Measurements from ENCODE around the gene SLC9A2. TPM values are rescaled to one million over a fixed set of nuclear protein-coding genes. Genes with fewer than 3 reads are reported as not detected.

The SLC9A2 gene
- total RNA-seq, 2 experiments from 2014 or later, result 0.04 to 0.07 TPM

GRCh38 chr2:102707796-102708695, 88.7 kb downstream of the SLC9A2 start:
- no peak for ATAC-seq
- Mint-ChIP-seq H3K36me3 (ENCODE audit: low read depth) (no peaks in the 10 kb centered on the region), H3K27me3 (peaks cover 4% of the 10 kb centered on the region)

DNA sequence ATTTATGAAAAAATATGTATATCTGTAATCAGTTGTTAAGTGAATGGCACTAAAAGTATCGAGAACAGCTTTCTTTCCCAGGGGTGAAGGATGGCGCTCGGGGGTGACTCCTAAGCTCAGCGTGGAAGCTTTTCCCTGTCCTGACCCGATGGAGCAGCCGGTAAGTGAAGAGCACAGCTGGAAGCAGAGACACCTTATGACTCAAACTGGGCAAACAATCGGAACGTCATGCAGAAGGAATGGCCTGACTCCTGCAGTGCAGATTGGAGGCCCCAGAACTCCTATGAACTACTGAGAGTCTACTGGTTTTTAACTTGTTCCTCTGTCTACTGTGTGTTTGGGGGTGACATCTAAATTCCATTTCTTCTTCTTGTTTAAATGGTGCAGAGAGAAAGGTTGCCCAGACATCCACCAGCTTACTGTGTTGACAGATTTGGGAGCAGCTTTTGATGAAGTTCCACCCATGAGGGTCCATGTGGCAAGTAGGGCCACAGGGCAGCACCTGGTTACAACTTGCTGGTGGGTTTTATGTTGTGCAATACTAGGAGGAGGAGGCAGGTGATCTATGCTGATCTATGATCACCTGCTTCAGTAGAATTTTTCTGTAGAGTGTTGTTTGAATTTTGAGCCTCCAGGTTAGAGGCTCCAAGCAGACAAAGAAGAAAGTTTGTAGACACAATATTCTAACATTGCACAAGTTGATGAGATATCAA, 89.7 kb downstream of the SLC9A2 start:
- Mint-ChIP-seq H3K36me3 (ENCODE audit: low read depth) (no peaks in the 10 kb centered on the region), H3K4me1 (no peaks in the 10 kb centered on the region), H3K4me3 (no peak overlapping the region), H3K27me3 (peaks cover 4% of the 10 kb centered on the region), H3K27ac (no peak overlapping the region), H3K9me3 (ENCODE audit: low read depth) (no peaks in the 10 kb centered on the region)
- ChIA-PET POLR2A (no interaction called here), CTCF (no interaction called here)
- DNase-seq, result no peak
- intact Hi-C loops (cut with DNase I, micrococcal nuclease), result loop anchor here in 1 of 2 experiments (10.0 kb wide), 1 partner anchor 184 kb away; no protein-coding TSS in a partner anchor
- ATAC-seq, result no peak

More at GRCh38 chr2:102707796-102708695, 88.7 kb downstream of the SLC9A2 start:
- DNase-seq, result no peak
- Mint-ChIP-seq H3K4me3 (no peak overlapping the region), H3K27ac (no peak overlapping the region), H3K4me1 (no peaks in the 10 kb centered on the region), H3K9me3 (ENCODE audit: low read depth) (no peaks in the 10 kb centered on the region)
- intact Hi-C loops (cut with DNase I, micrococcal nuclease), result loop anchor here in 1 of 2 experiments (10.0 kb wide), 1 partner anchor 183 kb away; no protein-coding TSS in a partner anchor
- POLR2A ChIA-PET, result no interaction called here
- CTCF ChIA-PET, result no interaction called here

- Mint-ChIP-seq H3K4me1 (no peaks in the 10 kb centered on the region), H3K27ac (no peak overlapping the region)
- CTCF ChIA-PET, result interaction anchor here (0.6 to 1.0 kb wide), 4 partner anchors 17 to 883 kb away, joined by 3 to 4 read pairs (median 3); no protein-coding TSS in a partner anchor
These were observed 98.1 kb downstream of the SLC9A2 start for GRCh38 chr2:102717308-102718018.

GRCh38 chr2:102718387-102719316, 99.3 kb downstream of the SLC9A2 start:
- H3K9me3 Mint-ChIP-seq (ENCODE audit: low read depth), result no peaks in the 10 kb centered on the region
- no peaks in the 10 kb centered on the region for H3K27me3 Mint-ChIP-seq
- no peak for ATAC-seq
- no peak overlapping the region for H3K4me3 Mint-ChIP-seq
- ChIA-PET CTCF (interaction anchor here (0.9 to 1.0 kb wide), 2 partner anchors 16 to 103 kb away, joined by 3 to 4 read pairs; no protein-coding TSS in a partner anchor), POLR2A (no interaction called here)
- no peak overlapping the region for H3K27ac Mint-ChIP-seq
- no peaks in the 10 kb centered on the region for H3K4me1 Mint-ChIP-seq
- intact Hi-C loops (cut with DNase I, micrococcal nuclease), result no loop called here
- peaks cover 26% of the 10 kb centered on the region for H3K36me3 Mint-ChIP-seq (ENCODE audit: low read depth)
- no peak for DNase-seq

More at GRCh38 chr2:102717308-102718018, 98.1 kb downstream of the SLC9A2 start:
- DNase-seq (no peak), ATAC-seq (no peak)
- H3K36me3 Mint-ChIP-seq (ENCODE audit: low read depth), result peaks cover 21% of the 10 kb centered on the region
- no peak overlapping the region for H3K4me3 Mint-ChIP-seq
- no peaks in the 10 kb centered on the region for H3K9me3 Mint-ChIP-seq (ENCODE audit: low read depth)
- H3K27me3 Mint-ChIP-seq, result no peaks in the 10 kb centered on the region
- POLR2A ChIA-PET, result no interaction called here
- intact Hi-C loops (cut with DNase I, micrococcal nuclease), result no loop called here

DNA sequence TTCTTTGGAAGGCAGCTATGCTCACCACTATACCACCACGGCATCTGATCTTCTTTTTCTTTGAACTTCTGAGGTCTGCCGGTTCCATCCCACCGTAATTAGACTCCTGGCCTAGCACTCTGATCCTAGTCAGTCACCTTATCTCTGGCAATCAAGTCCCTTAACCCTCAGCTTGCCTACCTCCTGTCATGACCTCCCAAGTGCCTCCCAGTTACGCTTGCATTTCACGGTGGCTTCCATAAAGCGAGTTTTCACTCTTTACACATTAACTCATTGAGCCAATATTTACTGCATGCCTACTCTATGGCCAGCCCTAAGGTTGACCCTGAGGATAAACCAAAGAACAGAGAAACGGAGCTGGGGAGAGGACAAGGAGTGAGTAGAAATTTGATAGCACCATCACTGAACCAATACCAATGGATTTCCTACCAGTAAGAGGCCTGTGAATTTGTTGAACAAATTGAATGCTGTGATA, 104.7 kb downstream of the SLC9A2 start:
- no peak for ATAC-seq
- ChIA-PET CTCF (no interaction called here), POLR2A (no interaction called here)

DNA sequence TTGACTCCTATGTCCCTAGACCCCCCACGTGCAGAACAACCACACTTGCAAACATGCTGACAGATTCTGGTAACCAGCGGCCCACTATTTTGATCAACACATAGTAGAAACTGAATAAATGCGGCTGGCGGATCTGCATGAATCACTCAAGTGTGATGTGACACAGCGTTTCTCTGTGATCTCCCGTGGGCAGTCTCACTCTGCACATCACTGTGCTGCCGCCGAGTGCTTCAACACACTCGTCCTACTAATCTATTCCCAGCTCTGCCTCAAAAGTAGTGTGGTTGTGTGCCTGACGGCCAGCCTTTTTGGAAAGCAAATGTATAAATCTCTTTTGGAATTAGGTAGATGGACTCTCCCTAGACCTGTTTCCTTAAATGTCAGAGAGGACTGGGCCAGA, 105.2 kb downstream of the SLC9A2 start:
- Mint-ChIP-seq H3K36me3 (ENCODE audit: low read depth) (peaks cover 22% of the 10 kb centered on the region), H3K4me3 (no peak overlapping the region), H3K27me3 (no peaks in the 10 kb centered on the region), H3K27ac (no peak overlapping the region), H3K9me3 (ENCODE audit: low read depth) (no peaks in the 10 kb centered on the region), H3K4me1 (peaks cover 1% of the 10 kb centered on the region)
- POLR2A ChIA-PET, result no interaction called here
- ATAC-seq, result no peak
- CTCF ChIA-PET, result interaction anchor here (1.2 kb wide), 1 partner anchor 9 kb away, joined by 4 read pairs; no protein-coding TSS in a partner anchor
- intact Hi-C loops (cut with DNase I, micrococcal nuclease), result no loop called here
- no peak for DNase-seq

More for the DNA sequence above, 104.7 kb downstream of the SLC9A2 start:
- Mint-ChIP-seq H3K27me3 (no peaks in the 10 kb centered on the region), H3K27ac (no peak overlapping the region), H3K36me3 (ENCODE audit: low read depth) (peaks cover 25% of the 10 kb centered on the region), H3K4me1 (peaks cover 1% of the 10 kb centered on the region), H3K4me3 (no peak overlapping the region), H3K9me3 (ENCODE audit: low read depth) (no peaks in the 10 kb centered on the region)
- DNase-seq, result no peak
- intact Hi-C loops (cut with DNase I, micrococcal nuclease), result no loop called here

DNA sequence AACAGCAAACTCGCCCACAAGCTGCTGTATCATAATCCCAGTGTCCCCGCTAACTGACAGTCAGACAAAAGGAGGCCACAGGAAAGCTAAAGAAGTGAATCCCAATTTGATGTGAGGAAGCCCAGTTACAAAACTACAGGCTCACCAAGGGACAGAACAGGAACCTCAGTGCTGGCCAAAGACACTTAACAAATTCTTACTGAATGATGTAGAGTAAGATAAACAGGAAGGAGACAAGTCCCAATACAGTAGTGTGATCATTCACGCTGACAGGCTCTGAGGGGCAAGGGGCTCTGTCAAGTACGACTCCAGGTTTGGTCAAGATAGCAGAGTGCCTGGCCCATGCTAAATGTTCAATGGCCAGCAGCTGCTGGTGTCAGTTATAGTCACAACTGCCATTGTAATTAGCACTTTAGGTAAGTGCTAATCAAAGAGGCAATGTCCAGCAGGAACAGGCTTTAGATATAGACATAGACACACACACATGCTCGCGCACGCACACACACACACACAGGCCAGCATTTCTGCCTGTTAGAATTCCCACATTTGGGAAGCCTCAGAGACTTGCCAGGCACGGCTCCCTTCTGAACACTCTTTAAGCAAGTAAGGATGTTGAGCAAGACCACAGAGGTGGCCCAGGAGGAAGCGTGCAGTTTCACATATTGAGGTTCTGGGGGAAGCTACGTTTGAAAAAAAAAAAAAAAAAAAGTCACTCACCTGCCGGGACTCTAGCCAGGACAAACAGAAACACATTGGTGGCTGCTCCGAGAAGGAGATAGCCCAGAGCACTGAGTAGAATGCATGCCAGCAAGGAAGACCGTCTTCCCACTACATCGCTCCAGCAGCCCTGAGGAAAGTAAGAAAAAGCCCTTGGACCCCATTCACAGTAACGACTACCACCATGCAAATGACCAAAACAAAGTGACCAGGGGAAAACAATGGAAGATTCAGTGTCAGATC, 107.1 kb downstream of the SLC9A2 start:
- Mint-ChIP-seq H3K9me3 (ENCODE audit: low read depth) (no peaks in the 10 kb centered on the region), H3K27ac (no peak overlapping the region), H3K4me3 (no peak overlapping the region), H3K36me3 (ENCODE audit: low read depth) (peaks cover 28% of the 10 kb centered on the region), H3K4me1 (peaks cover 1% of the 10 kb centered on the region), H3K27me3 (no peaks in the 10 kb centered on the region)
- POLR2A ChIA-PET, result no interaction called here
- ATAC-seq (no peak), DNase-seq (no peak)
- CTCF ChIA-PET, result interaction anchor here (1.0 kb wide), 1 partner anchor 35 kb away, joined by 3 read pairs; no protein-coding TSS in a partner anchor
- intact Hi-C loops (cut with DNase I, micrococcal nuclease), result no loop called here

- Mint-ChIP-seq H3K36me3 (ENCODE audit: low read depth) (peaks cover 11% of the 10 kb centered on the region), H3K27ac (peak overlapping the region; percentile 91), H3K9me3 (ENCODE audit: low read depth) (no peaks in the 10 kb centered on the region), H3K4me1 (peaks cover 31% of the 10 kb centered on the region), H3K4me3 (peak overlapping the region; percentile 96), H3K27me3 (no peaks in the 10 kb centered on the region)
- DNase-seq (peak; percentile 16), ATAC-seq (no peak)
- ChIA-PET CTCF (interaction anchor here (0.6 to 7.7 kb wide), 5 partner anchors 17 to 119 kb away, joined by 3 to 61 read pairs (median 8); partner anchors contain the start of gene TMEM182), POLR2A (no interaction called here)
- intact Hi-C loops (cut with DNase I, micrococcal nuclease), result loop anchor here (2.0 to 5.0 kb wide), 2 partner anchors 71 to 72 kb away; no protein-coding TSS in a partner anchor
These were observed 116.2 kb downstream of the SLC9A2 start for GRCh38 chr2:102735416-102736109.

GRCh38 chr2:102736110-102736409, 116.7 kb downstream of the SLC9A2 start:
- no peaks in the 10 kb centered on the region for H3K27me3 Mint-ChIP-seq
- H3K4me1 Mint-ChIP-seq, result peaks cover 31% of the 10 kb centered on the region
- ChIA-PET CTCF (interaction anchor here (0.6 to 7.7 kb wide), 4 partner anchors 17 to 120 kb away, joined by 4 to 61 read pairs (median 12); partner anchors contain the start of gene TMEM182), POLR2A (interaction anchor here (0.5 kb wide), 1 partner anchor 1672 kb away, joined by 8 read pairs; no protein-coding TSS in a partner anchor)
- peaks cover 9% of the 10 kb centered on the region for H3K36me3 Mint-ChIP-seq (ENCODE audit: low read depth)
- H3K9me3 Mint-ChIP-seq (ENCODE audit: low read depth), result no peaks in the 10 kb centered on the region
- peak; percentile 17 for ATAC-seq
- peak overlapping the region; percentile 96 for H3K4me3 Mint-ChIP-seq
- intact Hi-C loops (cut with DNase I, micrococcal nuclease), result loop anchor here (2.0 to 5.0 kb wide), 2 partner anchors 71 kb away; no protein-coding TSS in a partner anchor
- H3K27ac Mint-ChIP-seq, result peak overlapping the region; percentile 91
- DNase-seq, result peak; percentile 47

All from activated CD4-positive, alpha-beta T cell treated with anti-CD3 and anti-CD28 coated beads for 36 hours (primary cell).